GM19328 (cell line): ENCODE measurements around the gene MGMT.

Experiments
- ATAC-seq: cut with Tn5 transposase; IDR thresholded peaks from one replicate; pipeline ENCODE4 v1.9.1; 2021; ENCODE audit warnings: mild to moderate bottlenecking, moderate library complexity; ENCODE audit not compliant: unreplicated experiment

Gene MGMT

DNA sequence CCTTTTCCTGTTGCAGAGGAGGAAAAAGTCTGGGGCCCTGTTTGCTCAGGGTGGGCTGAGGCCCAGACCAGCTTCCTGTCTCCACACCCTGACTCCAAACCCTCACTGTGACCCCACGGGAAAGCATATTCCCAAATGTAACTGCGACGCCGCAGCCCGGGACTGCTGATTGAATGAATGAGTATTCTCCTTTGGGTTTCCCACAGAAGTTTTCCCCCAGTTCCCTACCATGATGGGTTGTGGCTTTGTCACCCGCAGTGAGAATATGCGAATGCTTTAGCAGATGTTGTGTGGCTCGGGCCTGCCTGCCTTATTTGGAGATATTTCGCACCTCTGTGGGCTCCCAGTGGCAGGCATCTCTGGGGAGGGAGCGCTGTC, 50.6 kb downstream of the MGMT start:
- no peak for ATAC-seq

DNA sequence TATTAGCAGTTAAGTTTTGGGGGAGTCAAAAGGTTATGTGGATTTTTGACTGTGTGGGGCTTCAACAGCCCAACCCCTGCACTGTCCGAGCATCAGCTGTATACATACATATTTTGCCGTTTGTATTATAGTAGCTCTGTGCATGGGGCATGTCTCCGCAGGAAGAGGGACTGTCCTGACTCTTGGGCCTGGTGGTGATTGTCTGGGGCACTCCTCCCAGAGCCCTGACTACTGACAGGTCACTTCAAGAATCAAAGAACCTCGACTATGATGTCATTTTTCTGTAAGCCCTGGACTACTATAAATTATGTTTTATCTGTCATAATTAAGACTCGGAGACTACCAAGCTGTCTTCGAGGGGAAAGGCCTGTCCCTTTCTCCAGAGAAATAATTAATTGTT, 51.8 kb downstream of the MGMT start:
- no peak for ATAC-seq

DNA sequence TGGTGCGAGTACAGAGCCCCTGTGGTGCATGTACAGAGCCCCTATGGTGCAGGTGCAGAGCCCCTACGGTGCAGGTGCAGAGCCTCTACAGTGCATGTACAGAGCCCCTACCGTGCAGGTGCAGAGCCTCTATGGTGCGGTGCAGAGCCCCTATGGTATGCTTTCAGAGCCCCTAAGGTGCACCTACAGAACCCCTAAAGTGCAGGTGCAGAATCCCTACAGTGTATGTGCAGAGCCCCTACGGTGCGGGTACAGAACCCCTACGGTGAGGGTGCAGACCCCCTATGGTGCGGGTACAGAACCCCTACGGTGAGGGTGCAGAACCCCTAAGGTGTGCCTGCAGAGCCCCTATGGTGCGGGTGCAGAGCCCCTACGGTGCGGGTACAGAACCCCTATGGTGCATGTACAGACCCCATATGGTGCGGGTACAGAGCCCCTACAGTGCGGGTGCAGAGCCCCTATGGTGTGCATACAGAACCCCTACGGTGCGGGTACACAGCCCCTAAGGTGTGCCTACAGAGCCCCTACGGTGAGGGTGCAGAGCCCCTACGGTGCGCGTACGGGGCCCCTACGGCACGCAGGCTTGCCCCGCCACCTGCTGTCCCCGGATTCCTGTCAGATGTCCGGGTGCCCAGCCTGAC, 53.5 kb downstream of the MGMT start:
- no peak for ATAC-seq

DNA sequence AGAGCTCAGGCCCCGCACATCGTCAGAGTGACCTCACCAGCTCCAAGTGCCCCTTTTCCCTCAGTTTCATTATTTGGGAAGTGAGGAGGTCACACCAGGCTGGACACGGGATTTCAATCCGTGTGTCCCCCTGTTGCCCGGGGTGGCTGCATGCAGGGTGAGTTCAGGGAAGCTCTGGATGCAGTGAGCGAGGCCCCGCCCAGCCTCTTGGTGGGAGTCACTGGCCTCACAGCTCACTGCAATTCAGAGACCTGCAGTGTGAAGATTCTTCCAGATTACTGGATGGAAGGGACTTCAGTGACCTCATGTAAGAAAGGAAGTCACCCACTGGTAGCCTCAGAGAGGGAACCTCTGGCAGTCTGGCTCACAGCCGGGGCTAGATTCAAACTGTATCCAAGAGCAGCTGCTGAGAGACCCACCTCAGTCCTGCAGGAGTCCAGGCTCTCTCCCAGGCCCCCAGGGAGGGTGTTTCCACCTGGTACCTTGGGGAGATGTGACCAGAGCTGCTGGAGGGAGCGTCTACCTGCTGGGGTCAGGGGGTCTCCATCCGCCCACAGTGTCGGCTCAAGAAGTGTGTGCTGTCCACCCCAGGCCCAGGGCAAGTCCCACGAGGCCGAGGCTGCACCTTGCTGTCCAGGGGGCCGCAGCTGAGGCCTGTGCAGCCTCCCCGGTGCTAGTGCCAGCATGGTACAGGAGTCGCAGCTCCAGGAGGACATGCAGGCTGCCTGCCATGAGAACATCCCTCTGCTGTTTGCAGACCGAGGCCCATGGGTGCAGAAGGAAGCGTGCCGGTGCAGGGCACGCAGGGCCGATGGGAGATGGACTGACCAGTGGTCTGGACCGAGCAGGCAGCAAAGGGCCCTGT, 54.4 kb downstream of the MGMT start:
- no peak for ATAC-seq

DNA sequence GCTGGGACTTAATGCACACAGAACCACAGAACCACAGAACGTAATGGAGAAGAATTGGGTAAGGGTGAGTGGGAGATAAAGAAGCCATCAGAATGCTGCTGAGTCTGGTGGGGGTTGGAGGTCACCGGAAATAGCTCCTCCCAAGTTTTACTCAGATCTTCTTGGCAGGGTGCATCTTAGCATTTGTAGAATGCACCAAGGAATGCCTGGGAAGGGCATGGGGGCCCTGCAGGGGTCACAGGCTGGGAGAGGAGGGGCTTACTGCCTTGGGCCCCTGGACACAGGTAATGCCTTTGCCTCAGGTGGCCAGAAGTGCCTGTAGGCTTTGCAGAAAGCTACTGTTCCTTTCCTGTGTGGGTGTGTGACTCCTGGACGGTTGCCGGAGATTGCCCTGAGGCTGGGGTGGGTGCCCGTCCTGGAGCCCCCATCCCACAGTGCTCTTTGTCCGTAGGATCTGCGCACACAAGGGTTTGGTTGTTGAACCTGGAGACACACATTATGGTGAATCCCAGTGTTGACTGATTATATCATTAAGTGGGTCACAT, 55.1 kb downstream of the MGMT start:
- no peak for ATAC-seq

DNA sequence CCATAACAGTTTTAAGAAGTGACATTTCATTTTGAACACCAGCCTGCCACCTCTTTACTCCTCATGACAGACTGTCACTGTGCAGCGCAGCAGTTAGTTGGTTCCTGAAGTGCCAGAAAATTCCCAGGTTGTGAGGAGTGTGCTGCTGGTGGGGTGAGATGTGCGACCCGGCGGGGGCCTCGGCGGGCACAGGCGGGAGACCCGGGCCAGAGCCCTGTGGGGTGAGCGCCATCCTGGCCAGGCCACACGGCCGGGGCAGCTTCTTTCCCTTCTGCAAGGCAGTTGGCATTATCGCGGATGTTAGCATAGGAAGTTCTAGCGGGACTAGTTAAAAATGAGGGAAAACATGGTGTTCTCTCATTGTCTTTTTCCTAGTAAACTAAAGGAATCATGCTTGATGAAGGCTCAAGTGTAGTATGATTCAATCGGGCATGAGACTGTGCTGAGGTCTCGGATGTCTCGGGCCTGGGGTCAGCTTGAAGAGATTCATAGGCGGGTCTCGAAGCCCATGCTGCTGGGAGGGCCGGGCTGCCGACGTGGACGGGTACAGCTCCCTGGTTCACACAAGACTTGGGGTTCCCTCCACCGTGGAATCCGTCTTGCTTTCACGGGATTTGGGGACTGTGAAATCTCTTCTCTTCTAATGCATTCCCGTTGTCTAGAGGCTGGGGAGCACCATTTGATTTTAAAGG, 56.1 kb downstream of the MGMT start:
- no peak for ATAC-seq

DNA sequence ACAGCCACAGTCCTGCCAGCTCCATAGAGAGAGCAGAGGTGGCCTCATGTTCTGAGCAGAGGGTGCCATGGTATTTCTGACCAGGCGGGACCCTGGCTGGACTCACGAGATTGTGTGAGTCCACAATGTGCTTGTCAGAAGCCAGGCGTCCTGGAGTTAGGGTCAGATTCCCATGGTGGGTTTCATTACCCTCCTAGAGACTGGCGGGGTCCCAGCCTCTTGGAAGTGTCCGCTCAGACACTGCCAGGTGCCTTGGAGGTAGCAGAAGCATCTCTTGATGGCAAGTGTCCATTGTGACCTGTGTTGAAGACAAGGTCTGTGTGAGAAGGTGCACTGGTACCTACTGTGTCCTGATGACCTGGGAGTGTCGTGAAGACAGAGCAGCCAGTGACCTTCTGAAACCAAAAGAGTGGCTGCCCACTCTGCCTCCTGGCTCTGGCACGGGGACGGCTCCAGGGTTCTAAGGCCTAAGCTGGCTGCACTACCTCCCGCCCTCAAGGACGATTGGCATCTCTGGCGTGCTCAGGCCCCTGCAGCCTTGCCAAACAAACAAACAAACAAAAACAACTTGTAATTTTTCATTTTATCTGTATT, 56.8 kb downstream of the MGMT start:
- no peak for ATAC-seq

DNA sequence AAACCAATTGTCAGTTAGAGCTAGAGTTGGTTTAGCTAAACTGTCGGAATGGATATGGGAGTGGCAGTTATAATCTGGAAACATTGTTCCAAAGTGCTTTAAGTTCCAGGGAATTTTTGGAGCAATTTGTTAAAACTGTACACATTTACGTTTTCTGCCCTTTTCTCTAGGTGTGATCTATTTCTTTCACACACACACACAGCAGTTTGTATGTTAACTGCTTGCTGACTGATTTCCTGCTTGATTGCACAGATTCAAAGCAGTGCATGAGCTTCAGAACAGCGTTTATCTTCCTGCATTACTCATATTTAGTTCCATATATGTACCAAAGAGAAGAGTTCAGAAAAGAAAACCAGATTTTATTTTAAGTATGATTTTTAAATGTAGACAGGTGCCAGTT, 57.9 kb downstream of the MGMT start:
- no peak for ATAC-seq

DNA sequence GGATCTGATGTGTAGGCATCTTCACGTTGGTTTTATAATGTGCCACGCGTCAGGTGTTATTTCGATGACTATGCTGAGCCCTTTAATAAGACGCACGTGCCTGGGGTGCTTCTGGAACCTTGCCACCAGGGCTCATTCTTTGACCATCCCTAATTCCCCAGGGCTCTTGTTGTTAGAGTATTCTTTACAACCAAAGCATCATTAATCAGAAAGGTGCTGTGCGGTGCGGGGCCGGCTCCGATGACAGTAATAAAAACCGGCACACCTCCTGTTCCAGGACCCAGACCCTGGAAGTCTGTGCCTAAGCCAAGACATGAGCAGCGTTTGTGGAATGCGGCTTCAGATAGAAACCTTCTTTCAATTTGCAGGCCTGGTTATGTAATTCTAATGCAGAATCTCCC, 58.4 kb downstream of the MGMT start:
- ATAC-seq = no peak

DNA sequence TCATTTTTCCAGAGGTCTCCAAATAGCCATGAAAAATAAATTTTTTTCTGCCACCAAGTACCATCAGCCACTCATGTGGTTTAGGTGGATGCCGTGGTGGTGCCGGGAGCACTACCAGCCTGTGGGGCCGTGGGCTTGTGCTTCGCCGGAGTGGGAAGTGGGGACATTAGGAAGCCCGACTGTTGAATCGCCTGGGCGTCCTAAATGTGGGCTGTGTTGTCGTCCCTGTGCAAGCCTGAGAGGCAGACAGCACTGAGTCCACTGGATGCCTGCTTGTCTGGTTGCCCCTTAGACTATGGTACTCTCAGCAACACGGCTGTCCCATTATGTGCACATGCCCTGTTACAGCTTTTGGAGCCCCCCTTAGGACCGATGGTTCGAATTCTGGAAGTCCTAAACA, 59.9 kb downstream of the MGMT start:
- no peak for ATAC-seq

DNA sequence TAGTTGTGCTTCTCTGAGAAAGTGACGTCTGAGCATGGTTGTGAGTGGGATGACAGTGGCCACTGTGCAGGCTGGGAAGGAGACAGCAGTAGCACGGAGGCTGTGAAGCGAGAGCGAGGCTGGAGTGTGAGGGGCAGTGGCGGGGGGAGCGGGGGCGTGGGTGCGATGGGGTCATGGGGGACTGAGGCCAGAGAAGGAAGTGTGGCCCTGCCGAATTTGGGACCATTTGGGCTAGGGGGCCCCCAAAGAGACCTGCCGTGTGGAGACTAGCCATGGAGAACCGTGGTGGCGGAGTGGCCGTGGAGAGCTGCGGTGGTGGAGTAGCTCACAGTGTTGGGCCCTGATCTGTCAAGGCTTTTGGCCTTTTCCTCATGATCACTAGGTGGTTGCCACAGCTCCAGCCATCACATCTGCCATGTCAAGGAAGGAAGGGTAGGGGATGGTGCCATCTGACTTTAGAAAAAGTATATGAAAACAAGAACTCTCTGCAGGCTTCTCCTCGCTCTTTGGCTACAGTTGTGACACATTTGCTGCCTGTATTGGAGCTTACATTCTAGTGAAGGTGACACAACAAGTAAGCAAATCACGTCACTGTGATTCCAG, 61.4 kb downstream of the MGMT start:
- ATAC-seq = no peak

DNA sequence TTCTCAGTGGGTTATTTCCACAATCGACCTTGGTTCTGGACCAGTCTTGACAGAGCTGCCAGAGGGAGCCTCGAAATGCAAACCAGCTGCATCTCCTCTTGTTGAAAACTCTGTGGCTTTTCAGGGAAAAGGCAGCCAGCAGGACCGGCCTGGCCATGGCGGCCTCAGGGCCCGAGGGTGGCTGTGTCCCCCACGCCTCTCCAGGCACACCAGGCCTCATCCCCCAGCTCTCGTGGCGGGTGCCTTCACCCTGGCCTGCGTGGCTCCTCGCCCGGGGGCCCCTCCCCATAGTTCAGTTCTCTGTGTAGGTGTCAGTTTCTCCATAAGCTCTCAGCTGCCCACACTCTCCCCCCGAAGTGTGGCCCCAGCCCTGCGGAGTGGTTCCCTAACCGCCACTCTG, 63.5 kb downstream of the MGMT start:
- no peak for ATAC-seq

DNA sequence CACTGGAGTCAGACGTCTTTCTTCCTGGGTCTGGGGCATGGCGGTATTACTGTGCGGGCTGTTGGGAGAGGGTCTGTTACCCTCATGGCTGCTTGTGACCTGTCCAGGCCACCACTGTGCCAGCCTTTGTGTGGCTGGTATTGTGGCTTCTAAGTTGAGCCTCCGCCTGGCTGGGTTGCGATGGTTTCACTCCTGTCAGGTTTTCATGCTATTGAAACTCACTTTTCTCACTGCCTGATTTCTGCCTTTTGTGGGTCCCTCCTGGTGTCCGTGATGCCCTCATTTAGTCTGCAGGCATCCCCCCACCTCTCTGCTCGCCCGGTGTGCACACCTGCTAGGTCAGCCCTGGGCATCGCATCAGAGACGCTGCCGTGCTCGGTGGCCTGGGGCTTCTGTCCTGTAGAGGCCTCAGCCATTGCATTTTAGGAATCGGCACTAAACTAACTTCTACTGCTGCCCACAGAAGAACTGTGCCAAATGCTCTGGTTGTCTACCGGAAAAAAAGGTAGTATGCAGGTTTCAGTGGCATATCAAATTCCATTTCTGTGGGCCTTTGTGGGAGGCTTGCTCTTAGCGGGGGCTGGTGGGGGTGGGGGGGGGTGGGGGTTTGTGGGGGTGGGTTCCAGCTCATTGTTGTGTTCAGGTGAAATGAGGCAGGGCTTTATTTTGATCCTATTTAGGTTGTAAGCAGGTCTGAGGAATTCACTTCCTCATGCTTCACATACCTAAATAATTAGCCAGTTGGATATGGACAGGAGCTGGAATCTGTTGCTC, 64.3 kb downstream of the MGMT start:
- ATAC-seq = no peak

DNA sequence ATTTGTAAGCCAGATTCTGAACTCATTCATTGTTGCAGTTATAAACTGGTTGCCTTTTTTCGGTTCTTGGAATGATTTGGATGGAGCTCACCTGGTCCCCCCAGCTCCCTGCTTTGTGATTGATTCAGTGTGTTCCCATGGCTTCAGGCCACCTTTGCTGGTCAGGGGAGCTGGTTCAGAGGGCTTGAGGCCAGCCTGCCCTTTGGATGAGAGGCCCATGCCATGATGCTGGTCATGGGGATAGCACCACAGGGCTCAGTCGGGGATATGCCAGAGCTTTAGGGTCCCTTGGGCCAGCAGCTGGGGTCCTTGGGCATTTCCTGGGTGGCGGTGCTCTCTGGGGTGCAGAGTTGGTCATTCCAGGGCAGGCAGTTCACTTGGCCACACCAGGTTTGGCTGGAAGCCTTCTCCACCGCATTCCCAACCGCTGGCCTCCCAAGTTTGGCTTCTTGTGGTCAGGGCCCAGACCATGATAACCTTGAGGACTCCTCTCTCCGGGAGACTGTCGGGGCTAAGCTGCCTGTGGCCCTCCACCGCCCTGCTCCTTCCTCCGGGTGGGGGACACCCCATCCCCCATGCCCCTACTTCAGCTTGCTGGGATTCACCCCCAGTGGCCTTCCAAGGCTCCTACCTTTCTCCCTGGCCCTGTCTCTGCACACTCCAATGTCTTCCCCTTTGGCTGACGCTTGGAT, 65.1 kb downstream of the MGMT start:
- no peak for ATAC-seq

DNA sequence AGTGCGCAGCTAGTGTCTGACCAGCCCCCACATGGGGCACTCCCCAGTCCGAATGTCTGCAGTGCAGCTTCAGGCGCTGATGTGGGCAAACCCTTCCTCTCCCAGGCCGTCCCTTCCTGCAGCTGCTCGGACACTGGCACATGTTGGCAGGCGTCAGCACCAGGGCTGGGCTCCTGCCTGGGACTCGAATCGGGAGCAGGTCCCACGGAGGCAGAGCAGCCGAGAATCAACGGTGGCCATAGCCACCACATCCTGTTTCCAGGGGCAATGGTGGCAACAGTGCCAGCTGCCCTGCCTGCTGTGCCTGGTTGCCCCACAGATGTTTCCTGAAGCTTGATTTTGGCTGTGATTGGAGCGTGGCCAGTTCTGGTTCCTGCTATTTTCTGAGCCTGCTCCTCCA, 65.8 kb downstream of the MGMT start:
- ATAC-seq = no peak

DNA sequence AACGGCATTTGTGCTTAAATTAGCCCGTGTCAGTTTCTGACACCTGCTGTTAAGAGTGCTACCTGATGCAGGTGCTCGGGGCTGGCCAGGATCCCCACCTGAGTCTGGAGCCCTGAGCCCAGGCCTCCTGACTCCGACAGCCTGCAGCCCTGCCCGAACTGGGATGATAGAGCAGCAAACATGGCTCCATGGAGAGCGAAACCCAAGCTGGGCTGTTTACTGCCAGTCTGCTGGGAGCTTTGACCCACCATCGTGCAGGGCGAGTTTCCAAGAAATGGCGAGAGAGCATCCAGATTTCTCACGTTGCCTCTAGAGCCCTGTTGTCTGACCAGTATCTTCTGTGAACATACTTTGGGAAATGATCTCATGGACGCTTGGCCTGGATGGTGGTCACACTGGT, 66.2 kb downstream of the MGMT start:
- ATAC-seq = no peak

DNA sequence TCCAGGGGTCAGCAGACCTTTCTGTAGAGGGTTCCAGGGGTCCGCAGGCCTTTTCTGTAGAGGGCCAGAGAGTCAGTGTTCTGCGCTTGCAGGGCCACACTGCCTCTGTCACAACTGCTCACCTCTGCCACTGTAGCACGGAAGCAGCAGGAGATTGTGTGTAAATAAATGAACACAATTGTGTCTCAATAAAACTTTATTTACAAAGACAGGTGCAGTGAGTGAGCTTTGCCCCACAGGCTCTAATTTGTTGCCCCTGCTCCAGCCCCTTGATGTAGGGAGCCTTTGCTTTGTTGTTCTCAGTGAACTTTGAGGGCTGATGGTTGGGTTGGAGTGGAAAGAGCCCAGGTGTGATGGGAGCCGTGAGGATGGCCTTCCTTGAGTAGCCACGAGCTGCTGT, 67.8 kb downstream of the MGMT start:
- ATAC-seq = no peak

DNA sequence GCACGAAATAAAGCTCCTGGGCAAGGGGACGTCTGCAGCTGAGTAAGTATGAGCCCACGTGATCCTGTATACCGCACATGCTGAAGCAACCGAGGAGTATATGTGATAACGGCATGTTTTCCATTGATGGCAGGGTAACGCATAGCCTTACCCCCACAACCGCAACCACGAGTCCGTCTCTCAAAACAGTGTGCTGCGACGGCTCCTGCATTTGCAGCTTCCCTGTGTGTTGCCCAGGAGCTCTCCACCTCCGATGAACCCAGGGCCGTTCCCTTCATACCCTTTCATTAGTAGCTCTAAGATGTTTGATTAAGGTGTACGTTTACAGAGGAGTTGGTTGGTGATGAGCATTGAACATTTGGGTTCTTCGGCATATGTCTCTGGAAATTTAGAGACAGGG, 69.3 kb downstream of the MGMT start:
- ATAC-seq = no peak

DNA sequence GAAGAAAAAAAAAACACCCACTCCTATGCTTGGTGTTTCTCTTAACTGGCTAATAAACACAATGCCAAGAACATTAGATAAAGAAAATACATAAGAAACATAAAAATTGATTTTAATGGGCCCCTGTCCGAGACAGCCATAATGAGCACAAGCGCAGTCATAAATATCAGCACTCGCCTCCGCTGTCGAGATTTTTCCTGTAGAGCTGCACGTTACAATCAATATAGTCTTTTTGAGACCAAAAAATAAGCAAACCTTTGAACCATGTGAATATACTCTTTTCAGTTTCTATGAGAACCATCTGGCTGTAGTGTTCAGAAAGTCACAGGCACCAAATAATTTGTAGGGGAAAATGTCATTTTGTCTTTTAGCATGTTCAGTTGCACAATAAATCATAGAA, 70.1 kb downstream of the MGMT start:
- no peak for ATAC-seq

DNA sequence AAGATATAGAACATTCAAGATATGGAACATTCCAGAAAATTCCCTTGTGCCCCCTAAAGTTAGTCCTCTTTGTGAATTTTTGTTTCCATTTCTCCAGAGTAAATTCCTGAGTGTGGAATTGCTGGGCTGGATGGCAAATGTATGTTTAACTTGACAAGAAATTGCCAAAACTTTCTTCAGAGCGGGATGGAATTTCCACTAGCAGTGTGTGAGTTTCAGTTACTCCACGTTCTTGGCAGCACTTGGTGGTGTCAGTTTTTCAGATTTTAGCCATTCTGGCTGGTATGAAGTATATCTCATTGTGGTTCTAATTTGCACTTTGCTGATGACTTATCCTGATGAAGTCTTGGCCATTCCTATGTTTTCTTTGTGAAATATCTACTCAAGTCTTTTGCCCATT, 71.2 kb downstream of the MGMT start:
- no peak for ATAC-seq
